ENCODE data around the gene FAM181A. TPM values are rescaled to one million over a fixed set of nuclear protein-coding genes. Genes with fewer than 3 reads are reported as not detected.

FAM181A gene
- total RNA-seq, 4 donors from 2014 or later = not detected

- DNase-seq (ENCODE audit: low spot score) (no peak), ATAC-seq (ENCODE audit: low FRiP score) (no peak)
- TF ChIP-seq, protein P1, sequence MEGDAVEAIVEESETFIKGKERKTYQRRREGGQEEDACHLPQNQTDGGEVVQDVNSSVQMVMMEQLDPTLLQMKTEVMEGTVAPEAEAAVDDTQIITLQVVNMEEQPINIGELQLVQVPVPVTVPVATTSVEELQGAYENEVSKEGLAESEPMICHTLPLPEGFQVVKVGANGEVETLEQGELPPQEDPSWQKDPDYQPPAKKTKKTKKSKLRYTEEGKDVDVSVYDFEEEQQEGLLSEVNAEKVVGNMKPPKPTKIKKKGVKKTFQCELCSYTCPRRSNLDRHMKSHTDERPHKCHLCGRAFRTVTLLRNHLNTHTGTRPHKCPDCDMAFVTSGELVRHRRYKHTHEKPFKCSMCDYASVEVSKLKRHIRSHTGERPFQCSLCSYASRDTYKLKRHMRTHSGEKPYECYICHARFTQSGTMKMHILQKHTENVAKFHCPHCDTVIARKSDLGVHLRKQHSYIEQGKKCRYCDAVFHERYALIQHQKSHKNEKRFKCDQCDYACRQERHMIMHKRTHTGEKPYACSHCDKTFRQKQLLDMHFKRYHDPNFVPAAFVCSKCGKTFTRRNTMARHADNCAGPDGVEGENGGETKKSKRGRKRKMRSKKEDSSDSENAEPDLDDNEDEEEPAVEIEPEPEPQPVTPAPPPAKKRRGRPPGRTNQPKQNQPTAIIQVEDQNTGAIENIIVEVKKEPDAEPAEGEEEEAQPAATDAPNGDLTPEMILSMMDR (IDR thresholded peaks at IDR 0.05) = no peak
These were observed 48.8 kb downstream of the FAM181A start for GRCh38 chr14:93975791-93976476.

DNA sequence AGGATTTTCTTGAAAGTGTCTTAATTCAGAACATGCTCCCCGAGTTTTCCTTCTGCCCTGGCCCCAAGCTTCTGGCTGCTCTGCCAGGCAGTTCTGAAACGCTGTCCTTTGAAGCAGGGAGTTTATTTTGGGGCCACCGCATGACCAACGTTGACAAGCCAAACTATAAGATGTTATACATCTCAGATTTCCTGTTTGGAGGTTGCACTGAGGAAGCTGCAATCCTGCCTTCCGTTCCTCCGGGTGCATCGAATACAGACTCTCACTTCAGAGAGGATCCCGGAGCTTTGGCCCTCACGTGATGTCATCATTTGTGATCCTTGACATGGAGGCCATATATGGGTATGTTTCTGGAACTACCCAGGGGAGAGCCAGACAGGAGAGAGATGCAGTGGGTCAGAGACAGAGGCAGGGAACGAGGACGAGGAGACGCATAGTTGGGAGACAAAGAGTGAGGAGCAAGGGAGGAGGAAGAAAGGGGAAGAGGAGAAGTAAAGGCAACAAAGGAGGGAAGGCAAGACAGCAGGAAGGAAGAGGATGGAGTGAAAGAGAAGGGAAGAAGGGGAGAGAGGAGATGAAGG, 49.4 kb downstream of the FAM181A start, which contains the start of gene ASB2:
ASB2 (minus strand) TSS at position 94 of the 581 bp plus-strand sequence. CDS start 12,031 bp downstream, outside the sequence.
- ATAC-seq (ENCODE audit: low FRiP score) (no peak), DNase-seq (ENCODE audit: low spot score) (no peak)
- TF ChIP-seq, protein P1 (IDR thresholded peaks at IDR 0.05) = no peak

DNA sequence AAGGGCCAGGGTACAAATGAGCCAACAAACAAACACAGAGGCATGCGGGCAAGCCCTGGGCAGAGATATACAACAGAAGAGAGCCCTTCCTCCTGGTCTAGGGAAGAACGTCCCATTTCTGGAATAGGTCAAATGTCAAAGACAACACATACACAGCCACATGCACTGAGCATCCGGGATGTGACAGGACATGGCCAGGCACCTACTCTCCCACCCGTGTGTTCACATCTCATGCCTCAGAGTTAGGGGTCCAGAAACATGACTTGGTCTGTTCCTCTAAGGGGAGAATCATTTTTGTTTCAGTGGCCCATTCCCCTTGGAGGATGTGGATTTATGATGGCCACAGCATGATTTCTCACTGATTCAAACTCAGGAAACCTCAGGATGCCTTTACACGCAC, 50.0 kb downstream of the FAM181A start:
- ATAC-seq (ENCODE audit: low FRiP score) = no peak
- no peak for DNase-seq (ENCODE audit: low spot score)
- TF ChIP-seq, protein P1 (IDR thresholded peaks at IDR 0.05) = no peak

DNA sequence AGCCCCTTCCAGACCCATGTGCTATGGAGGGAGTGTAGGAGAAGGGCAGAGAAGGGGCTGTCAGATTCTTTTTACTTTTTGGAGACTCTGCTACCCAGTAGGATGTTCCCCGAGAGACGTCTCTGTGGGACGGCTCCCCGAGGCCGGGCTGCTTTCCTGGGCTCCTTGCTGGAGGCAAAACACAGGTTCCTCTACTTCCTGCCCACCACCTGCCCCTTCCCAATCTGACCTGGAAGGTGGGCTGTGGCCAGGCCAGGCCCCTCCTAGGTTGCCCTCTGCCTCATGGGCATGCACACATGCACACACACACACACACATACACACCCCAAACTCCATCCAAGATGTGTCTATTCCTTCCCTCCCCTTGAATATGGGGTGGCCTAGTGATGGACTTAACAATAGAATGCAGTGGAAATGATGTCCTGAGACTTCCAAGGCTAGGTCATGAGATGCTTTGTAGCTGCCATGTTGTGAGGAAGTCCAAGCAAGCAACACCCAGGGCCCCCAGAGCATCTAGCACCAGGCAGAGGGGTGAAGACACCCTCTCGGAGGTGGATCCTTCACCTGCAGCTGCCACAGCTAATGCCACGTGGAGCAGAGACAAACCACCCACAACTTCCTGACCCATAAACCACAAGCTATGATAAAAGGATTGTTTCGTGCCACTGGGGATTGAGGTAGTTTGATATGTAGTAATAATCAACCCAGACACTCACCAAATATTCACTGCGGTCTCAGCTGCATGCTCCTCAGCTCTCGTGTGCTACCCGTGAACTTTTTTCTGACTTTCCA, 50.8 kb downstream of the FAM181A start:
- ATAC-seq (ENCODE audit: low FRiP score) = no peak
- no peak for DNase-seq (ENCODE audit: low spot score)
- TF ChIP-seq, protein P1 (IDR thresholded peaks at IDR 0.05) = no peak

GRCh38 chr14:93978735-93979134, 51.6 kb downstream of the FAM181A start:
- DNase-seq (ENCODE audit: low spot score) (no peak), ATAC-seq (ENCODE audit: low FRiP score) (no peak)
- TF ChIP-seq, protein P1 (IDR thresholded peaks at IDR 0.05) = no peak

Small RNAs within 50 kb of the gene (small RNA-seq; reads per million reads assigned to genes)
- not detected for gene MIR4506

Other genes starting within 250 kb of the FAM181A start
- gene PRIMA1, start 138.9 kb upstream of the FAM181A start, total RNA-seq = 1 to 10 TPM; 1.0 to 4.6 (median 3.0) TPM
- 1 to 10 TPM in 1 of 4 donors, under 1 TPM in 3; 0.36 to 2.4 (median 0.56) TPM for gene ASB2, start 49.2 kb downstream of the FAM181A start, total RNA-seq
- gene CCDC197, start 70.0 kb downstream of the FAM181A start, total RNA-seq = not detected
- gene OTUB2, start 99.0 kb downstream of the FAM181A start, total RNA-seq = 1 to 10 TPM in 2 of 4 donors, under 1 TPM in 2; 0.47 to 1.7 (median 0.96) TPM
- 100 to 1,000 TPM; 106 to 215 (median 147) TPM for gene DDX24, start 153.9 kb downstream of the FAM181A start, total RNA-seq
- 10 to 100 TPM in 3 of 4 donors, 1 to 10 TPM in 1; 9.2 to 28.6 (median 13.1) TPM for gene IFI27L1, start 154.0 kb downstream of the FAM181A start, total RNA-seq
- 1,000 to 10,000 TPM in 1 of 4 donors, 100 to 1,000 TPM in 3; 285 to 1,264 (median 308) TPM for gene IFI27, start 183.4 kb downstream of the FAM181A start, total RNA-seq
- 100 to 1,000 TPM in 1 of 4 donors, 10 to 100 TPM in 3; 43.2 to 109 (median 47.7) TPM for gene IFI27L2, start 202.3 kb downstream of the FAM181A start, total RNA-seq
- 1 to 10 TPM in 2 of 4 donors, under 1 TPM in 2; 0.25 to 2.0 (median 1.1) TPM for gene PPP4R4, start 247.0 kb downstream of the FAM181A start, total RNA-seq

Data from omental fat pad (tissue), 4 donors.